Right ventricle myocardium inferior (tissue), 1 donor: ENCODE results near the gene CAMSAP2. TPM values are rescaled to one million over a fixed set of nuclear protein-coding genes. Genes with fewer than 3 reads are reported as not detected.
A peak's percentile ranks its signal among the peaks of the same experiment; 100 is the strongest.

Experiments
- ATAC-seq: fragments of 200-7000 bp; cut with Tn5 transposase; one replicate; pipeline ENCODE4 v1.9.1; 2020; ENCODE audit warnings: mild to moderate bottlenecking, moderate library complexity
- DNase-seq: peaks from one replicate; pipeline ENCODE4 v3.0.0; 2021; ENCODE audit errors: missing footprints
- intact Hi-C: fragments of 100-400 bp; cut with DNase I; formaldehyde crosslinking; loops from one replicate; pipeline ENCODE4 v1.11.0; 2022
- long read RNA-seq: library from polyadenylated mRNA; unstranded; transcript quantifications from one replicate; pipeline ENCODE4 v2.0.0, GENCODE V29; 2021
- total RNA-seq: library from RNA; stranded (reverse); fragmentation: NEBNext Ultra II Directional; extraction: Animal tissue kit (Norgen Biotek cat#: 25700); gene quantifications from one replicate; pipeline ENCODE4 v1.2.1, GENCODE V29; 2021
- donor health status: DM: no; HTN: yes; CAD: no; lungs with severe emphysema.

The CAMSAP2 gene
- total RNA-seq, result 37.4 TPM
- long read RNA-seq, partial matches to known transcripts, result 6 of 6 reads
- long read RNA-seq, other reads (novel, unspliced or antisense), result 0 of 6 reads

- intact Hi-C loops, result loop anchor here (2.0 kb wide), 2 partner anchors 42 to 64 kb away; no protein-coding TSS in a partner anchor
- peak; percentile 88 for ATAC-seq
- DNase-seq, result peak; percentile 93
Observed at GRCh38 chr1:200738327-200738948, at the start of gene CAMSAP2. CAMSAP2 (plus strand) TSS chr1:200738893; CDS start chr1:200739828, 935 bp downstream.

GRCh38 chr1:200692316-200692715, 46.4 kb upstream of the CAMSAP2 start:
- intact Hi-C loops, result no loop called here
- ATAC-seq (no peak), DNase-seq (no peak)

- no peak for DNase-seq
- intact Hi-C loops, result no loop called here
- ATAC-seq, result no peak
Observed at GRCh38 chr1:200693327-200693726, 45.4 kb upstream of the CAMSAP2 start.

GRCh38 chr1:200694738-200695137, 44.0 kb upstream of the CAMSAP2 start:
- intact Hi-C loops, result no loop called here
- DNase-seq, result no peak

GRCh38 chr1:200699871-200700270, 38.8 kb upstream of the CAMSAP2 start:
- intact Hi-C loops, result no loop called here
- DNase-seq (no peak), ATAC-seq (no peak)

More at GRCh38 chr1:200694738-200695137, 44.0 kb upstream of the CAMSAP2 start:
- no peak for ATAC-seq

- ATAC-seq, result no peak
- no peak for DNase-seq
- intact Hi-C loops, result no loop called here
Observed at GRCh38 chr1:200704986-200705500, 33.6 kb upstream of the CAMSAP2 start.

- intact Hi-C loops, result no loop called here
- DNase-seq (no peak), ATAC-seq (no peak)
Observed at GRCh38 chr1:200706111-200706814, 32.4 kb upstream of the CAMSAP2 start.

GRCh38 chr1:200707116-200707515, 31.6 kb upstream of the CAMSAP2 start:
- intact Hi-C loops, result no loop called here
- ATAC-seq, result no peak
- DNase-seq, result no peak

GRCh38 chr1:200708161-200708560, 30.5 kb upstream of the CAMSAP2 start:
- intact Hi-C loops, result no loop called here
- DNase-seq (no peak), ATAC-seq (no peak)

GRCh38 chr1:200708769-200709168, 29.9 kb upstream of the CAMSAP2 start:
- DNase-seq (no peak), ATAC-seq (no peak)
- intact Hi-C loops, result no loop called here

GRCh38 chr1:200710166-200710565, 28.5 kb upstream of the CAMSAP2 start:
- intact Hi-C loops, result no loop called here
- ATAC-seq (no peak), DNase-seq (no peak)

- DNase-seq, result no peak
- intact Hi-C loops, result no loop called here
- no peak for ATAC-seq
Observed at GRCh38 chr1:200714504-200715187, 24.0 kb upstream of the CAMSAP2 start.

GRCh38 chr1:200720199-200720598, 18.5 kb upstream of the CAMSAP2 start:
- intact Hi-C loops, result no loop called here
- no peak for ATAC-seq
- DNase-seq, result no peak

- intact Hi-C loops, result no loop called here
- ATAC-seq (no peak), DNase-seq (no peak)
Observed at GRCh38 chr1:200724064-200724463, 14.6 kb upstream of the CAMSAP2 start.

GRCh38 chr1:200727257-200727656, 11.4 kb upstream of the CAMSAP2 start:
- ATAC-seq (no peak), DNase-seq (no peak)
- intact Hi-C loops, result no loop called here

- intact Hi-C loops, result no loop called here
- DNase-seq (no peak), ATAC-seq (no peak)
Observed at GRCh38 chr1:200729863-200730262, 8.8 kb upstream of the CAMSAP2 start.

- intact Hi-C loops, result no loop called here
- DNase-seq (no peak), ATAC-seq (no peak)
Observed at GRCh38 chr1:200731654-200732332, 6.9 kb upstream of the CAMSAP2 start.

- ATAC-seq (no peak), DNase-seq (no peak)
- intact Hi-C loops, result no loop called here
Observed at GRCh38 chr1:200732438-200732837, 6.3 kb upstream of the CAMSAP2 start.

- no peak for DNase-seq
- intact Hi-C loops, result no loop called here
- ATAC-seq, result no peak
Observed at GRCh38 chr1:200733907-200734306, 4.8 kb upstream of the CAMSAP2 start.
